HG02981 (cell line): ENCODE data around the gene DISC1.
"Not testable (repeated sequence)": the region's sequence is repeated elsewhere in the genome, so short reads cannot be mapped to it uniquely, and the experiment has no call there.

ENCODE experiments used
- ATAC-seq: cut with Tn5 transposase; IDR thresholded peaks from one replicate; pipeline ENCODE4 v1.9.1; 2021; ENCODE audit warnings: mild to moderate bottlenecking, moderate library complexity; ENCODE audit not compliant: unreplicated experiment

DISC1 gene

DNA sequence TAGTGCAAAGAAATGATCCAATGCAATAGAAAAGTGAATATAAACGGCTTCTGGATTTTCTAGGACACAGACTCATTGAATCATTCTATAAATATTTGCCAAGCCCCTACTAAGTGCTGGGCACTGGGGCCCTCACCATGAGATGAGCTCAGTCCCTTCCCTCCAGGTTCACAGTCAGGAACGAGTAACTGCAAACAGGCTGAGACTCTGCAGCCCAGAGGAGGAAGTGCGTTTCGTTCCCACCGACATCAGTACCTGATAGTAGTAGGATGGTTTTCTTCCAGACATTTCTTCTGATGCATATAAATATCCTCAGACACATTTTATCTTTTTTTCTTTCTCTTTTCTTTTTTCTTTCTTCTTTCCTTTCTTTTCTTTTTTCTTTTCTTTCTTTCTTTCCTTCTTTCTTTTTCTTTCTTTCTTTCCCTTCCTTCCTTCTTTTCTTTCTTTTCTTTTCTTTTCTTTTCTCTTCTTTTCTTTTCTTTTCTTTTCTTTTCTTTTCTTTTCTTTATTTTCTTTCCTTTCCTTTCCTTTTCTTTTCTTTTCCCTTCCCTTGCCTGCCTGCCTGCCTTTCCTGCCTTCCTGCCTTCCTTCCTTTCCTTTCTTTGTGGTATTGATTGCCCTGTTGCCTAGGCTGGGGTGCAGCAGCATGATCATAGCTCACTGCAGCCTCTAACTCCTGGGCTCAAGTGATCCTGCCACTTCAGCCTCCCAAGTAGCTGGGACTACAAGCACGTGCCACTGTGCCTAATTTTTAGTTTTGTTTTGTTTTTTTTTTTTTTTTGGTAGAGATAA is 135.4 kb downstream of the DISC1 start:
- ATAC-seq = no peak

DNA sequence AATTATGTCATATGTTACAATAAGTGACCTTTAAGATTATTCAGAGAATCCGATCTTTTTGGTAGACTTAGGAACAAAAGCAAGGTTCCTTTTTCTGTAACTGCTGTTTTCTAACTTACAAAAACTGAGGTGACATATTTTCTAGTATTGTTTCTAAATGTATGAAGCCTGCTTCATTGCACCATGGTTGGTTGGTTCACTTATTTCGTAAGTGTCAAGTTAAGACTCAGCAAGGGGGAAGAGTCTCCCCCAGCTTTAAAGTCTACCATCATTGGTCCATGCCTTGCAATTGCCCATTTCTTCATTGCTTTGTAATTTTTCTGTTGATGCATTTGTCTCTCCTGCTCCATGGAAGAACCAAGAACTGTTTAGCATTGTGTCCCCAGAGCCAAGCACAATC is 136.9 kb downstream of the DISC1 start:
- ATAC-seq = no peak

DNA sequence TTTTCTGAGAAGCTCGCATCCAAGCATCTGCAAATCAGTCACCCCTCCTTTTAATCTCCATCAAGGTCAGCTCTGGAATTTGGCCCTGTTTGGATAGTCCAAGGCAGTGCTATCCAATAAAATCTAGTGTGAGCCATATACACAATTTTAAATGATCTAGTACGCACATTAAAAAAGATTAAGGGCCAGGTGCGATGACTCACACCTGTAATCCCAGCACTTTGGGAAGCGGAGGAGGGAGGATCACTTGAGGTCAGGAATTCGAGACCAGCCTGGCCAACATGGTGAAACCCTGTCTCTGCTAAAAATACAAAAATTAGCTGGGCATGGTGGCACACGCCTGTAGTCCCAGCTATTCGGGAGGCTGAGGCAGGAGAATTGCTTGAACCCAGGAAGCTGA is 139.2 kb downstream of the DISC1 start:
- not testable (repeated sequence) for ATAC-seq

DNA sequence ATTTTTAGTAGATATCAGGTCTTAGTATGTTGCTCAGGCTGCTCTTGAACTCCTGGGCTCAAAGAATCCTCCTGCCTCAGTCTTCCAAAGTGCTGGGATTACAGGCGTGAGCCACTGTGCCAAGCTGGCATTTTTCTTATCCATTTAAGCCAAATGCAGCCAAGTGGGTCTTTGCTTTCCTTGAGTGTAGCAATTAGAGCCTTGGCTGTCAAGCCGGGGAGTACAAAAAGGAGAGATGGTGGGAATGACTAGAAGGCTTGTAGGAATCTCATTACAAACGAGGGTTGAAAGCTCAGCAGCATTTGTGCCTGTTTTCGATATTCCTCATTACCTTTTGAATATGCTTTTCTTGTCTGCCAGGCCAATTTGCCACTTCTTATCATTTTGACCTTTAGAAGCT is 140.9 kb downstream of the DISC1 start:
- ATAC-seq = no peak

DNA sequence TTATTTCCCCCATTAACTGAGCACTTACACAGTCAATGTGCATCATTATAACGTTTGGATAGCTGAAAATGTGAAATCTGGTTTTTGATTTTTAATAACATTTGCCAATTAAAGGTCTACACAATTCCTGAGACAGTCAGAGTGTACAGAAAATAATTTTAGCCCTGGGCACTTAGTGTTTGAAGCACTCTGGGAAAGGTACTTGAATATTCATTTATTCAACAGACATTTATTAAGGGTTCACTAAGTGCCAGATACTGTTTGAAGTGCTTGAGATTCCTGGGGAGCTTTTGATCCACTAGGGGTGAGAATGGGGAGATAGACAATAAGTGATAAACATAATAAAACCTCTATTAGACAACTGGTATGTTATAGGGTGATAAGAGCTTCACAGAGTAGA is 141.8 kb downstream of the DISC1 start:
- ATAC-seq = no peak

DNA sequence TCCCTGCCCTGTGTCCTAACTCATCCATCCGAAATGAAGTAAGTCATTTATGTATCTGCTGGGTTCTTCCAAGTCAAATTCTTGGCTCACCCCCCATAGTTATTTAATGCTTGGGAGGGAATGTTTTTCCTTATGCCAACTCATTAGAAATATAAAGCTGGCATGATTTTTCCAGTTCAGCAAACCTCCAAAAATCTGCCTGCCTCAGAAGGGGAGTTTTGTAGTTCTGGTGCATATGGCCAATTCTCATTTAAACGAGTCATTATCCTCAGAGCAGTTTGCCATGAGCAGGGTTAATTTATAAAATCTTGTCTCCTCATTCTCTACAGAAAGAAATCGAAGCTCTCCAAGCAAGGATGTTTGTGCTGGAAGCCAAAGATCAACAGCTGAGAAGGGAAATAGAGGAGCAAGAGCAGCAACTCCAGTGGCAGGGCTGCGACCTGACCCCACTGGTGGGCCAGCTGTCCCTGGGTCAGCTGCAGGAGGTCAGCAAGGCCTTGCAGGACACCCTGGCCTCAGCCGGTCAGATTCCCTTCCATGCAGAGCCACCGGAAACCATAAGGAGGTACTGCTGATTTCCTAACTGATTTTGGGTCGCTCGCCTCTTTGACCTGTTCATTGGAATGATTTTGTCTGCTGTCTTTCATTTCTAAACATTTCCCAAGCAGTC is 144.1 kb downstream of the DISC1 start:
- no peak for ATAC-seq

DNA sequence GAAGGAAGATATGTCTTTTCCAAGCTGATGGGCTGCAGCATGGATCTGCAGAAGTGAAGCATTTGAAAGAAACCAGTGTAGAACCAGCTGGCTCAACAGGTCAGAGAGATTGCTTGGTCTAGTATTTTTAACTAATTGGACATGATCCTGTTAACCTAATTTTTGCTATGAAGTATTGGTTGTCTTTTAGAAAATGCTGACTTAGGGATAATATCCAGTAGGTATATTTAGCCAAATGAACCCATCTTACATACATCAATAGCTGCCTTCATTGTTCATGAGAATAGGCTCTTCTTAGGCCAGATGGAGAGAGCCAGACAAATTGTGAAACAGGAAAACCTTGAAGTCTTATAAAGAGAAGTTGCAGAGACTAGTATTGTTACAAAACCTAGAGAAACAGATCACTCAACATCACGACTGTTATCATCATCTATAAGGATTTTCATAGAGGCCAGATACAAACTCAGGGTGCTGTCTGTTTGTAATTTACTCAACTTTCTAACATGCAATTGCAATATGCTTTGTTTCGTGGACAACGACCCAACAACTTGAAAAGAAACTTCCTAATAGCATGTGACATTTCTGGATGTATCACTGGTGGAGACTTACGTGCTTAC is 148.2 kb downstream of the DISC1 start:
- ATAC-seq = no peak

DNA sequence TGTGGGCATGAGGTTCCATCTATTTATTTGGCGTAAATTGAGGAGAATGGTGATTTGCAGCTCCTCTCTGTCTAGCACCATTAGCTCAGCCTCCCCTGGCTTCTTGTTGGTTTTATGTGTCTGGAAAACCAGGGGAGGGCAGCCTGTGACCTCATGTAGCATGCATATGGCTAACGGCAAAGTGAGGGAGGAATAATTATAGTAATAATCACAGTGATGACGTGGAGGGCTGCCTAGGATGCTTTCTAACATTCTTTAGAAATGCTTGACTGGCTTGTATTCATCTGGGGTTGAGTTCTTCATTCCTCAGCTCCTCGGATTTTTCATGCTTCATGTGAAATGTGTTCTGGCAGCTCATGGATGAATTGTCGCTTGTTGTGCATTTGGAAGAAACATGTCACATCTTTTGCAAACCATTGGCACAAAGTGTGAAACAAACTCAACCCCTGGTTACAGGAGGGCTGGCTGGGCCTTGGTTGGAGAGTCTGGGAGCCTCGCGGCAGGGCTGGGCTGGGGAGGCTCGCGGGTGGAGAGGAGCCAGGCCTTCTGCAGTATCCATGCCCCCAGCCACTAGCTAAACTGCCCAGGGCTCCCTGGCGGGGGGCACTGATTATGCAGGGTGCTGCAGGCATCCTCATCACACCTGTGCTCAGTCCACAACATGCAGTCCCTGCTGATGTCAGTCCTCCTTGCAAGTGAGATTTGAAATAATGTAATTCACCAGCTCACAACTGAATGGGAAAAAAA is 149.6 kb downstream of the DISC1 start:
- ATAC-seq = no peak

DNA sequence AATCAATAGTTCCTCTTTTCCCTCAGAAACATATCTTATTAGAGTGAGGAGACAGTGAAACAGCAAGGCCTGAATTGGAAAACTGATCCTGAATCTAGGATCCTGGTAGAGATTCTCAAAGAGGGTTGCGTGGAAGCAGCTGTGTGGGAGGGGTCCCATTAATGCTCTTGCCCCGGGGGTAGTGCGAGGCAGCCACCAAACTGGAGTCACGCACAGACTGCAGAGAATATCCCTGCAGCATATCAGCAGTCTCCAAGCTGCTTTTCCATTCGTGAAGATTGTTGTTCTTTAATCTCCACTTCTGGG is 150.1 kb downstream of the DISC1 start:
- no peak for ATAC-seq

DNA sequence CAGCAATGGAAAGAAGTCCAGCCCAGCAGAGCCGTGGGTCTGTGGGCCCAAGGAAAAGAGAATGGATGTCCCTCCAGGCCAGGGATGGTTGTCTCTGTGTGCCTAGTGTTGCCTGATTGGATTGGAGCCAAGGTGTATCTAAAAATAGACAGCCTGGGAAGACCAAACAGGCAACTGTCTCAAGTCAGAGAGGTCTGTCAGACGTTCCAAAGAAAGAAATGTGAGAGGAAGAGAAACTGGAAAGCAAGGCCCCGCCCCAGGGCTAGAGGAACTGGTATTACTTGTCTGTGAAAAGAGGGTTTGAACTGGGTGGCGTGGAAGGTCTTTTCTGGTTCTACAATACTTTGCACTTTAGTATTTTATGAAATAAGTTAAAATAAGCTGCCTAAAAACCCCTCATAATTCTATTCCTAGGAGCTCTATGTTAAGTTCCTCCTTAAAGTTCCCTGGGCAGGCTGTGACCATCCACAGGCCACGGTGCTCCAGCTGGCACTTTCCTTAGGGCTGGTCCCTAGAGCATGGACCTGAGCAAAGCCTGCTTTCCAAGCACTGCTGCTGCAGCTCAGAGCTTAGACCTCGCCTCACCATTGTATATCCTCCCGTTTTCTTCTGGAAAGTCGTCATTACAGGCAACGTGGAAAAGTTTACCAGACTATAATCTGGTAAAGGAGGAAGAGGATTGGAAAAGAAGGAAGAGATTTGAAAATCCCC is 151.6 kb downstream of the DISC1 start:
- no peak for ATAC-seq

DNA sequence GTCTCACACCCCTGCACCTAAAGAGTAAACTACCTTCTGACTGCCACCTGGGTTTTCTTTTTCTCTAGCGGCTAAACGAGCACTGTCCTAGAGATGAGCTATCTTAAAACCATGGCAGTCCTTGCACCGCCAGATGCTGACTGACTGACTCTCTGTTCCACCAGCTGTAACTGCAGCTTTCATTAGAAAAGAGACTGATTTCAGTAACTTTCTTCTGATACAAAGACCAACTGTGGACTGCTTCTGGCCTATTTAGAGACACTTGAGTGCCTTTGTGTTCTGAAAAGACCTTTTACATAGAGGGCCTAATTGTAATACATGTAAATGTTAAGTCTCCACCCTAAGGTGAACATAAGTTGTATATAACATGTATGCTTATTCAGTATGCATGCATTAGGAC is 152.5 kb downstream of the DISC1 start:
- ATAC-seq = no peak

DNA sequence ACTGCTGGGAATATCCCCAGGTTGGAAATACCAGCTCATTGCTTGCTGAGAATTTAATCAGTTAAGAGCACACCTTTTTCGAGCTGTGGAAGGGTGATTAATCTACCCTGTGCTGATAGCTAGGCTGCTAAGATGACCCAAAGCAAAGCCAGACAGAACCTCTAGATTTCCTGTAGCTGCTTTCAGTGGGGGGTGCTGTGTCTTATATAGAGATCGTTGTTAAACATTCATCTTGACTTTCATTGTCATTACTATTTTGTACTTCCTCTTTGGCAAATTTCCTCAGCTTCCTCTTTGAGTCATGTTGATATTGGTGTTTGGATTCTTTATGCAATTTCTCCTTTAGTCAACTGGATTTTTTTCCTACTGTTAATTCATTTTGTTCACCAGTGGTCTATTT is 155.3 kb downstream of the DISC1 start:
- no peak for ATAC-seq

DNA sequence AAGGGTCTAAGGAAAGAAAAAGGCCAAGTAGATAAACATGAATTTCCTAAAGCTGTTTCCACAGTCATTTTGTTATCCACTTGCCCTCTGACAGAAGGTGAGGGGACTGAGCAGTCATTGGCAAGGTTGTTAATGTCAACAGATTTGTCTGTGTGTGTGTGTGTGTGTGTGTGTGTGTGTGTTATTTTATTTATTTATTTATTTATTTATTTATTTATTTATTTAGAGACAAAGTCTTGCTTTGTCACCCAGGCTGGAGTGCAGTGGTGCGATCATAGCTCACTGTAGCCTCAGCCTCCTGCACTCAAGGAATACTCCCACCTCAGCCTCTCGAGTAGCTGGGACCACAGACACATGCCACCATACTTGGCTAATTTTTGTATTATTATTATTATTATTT is 158.5 kb downstream of the DISC1 start:
- ATAC-seq = not testable (repeated sequence)

DNA sequence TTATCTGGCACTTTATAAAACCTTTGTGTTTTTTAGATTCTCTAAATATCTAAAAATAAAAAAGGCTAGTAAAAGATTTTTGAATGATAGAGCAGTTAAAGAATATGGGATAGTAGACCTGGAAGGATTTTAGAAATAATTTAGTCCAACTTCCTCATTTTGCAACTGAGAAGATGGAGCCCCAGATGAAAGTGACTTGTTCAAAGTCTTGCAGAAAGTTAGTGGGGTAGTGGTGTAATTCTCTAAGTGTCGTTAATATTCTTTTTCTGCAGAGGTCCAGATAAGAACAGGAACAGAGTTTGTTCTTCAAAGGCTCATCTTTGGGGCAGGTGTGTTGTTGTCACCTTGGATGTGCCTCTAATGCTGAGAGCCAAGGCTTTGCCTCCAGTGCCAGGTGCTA is 159.5 kb downstream of the DISC1 start:
- no peak for ATAC-seq

DNA sequence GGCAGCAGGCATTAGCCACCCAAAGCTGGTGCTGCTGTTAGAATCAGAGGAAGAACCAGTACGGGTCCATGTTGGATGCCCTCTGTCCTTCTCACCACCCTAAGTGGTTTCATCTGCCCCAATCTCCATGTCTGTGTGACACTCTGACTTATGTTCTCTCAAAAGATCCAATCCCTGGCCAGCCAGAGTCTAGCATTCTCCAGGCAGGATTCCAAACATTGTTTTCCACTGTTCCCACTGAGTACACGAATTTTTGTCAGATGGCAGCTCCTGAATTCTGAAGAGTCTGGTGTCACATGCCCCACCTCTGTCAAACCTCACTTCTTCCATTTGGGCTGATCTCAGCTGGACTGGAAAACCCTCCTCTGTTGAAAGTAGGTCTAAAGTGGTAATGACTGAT is 166.0 kb downstream of the DISC1 start:
- no peak for ATAC-seq

DNA sequence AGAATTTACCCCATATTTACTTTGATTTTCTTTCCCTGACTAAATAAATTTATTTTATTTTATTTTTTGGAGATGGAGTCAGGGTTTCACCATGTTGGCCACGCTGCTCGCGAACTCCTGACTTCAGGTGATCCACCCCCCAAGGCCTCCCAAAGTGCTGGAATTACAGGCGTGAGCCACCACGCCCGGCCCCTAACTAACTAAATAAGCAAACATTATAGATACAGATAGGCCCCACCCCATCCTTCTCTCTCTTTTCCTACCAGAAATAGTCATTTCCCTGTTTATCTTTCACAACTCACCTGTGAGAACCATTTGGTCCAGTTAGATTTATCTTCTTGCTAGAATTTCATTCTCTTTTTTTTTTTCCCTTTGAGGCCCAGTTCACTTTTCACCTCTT is 167.3 kb downstream of the DISC1 start:
- no peak for ATAC-seq

DNA sequence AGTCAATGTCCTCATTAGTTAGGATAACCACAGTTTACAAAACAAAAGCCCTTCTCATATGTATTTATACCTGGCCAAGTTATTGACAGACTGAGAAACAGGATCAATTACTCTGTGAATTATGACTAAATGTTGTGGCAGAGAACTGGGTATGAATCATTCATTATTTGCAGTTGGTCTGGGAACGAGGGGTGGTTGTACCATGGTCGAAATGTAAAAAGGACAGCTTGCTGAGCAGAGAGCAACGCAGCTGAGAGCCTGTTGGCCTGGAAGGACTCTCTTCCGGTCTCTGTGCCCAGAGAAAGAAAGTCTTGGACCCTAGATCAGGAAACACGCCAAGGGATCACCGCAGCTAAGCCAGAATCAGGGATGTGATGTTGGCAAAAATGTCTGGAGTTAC is 169.6 kb downstream of the DISC1 start:
- no peak for ATAC-seq

DNA sequence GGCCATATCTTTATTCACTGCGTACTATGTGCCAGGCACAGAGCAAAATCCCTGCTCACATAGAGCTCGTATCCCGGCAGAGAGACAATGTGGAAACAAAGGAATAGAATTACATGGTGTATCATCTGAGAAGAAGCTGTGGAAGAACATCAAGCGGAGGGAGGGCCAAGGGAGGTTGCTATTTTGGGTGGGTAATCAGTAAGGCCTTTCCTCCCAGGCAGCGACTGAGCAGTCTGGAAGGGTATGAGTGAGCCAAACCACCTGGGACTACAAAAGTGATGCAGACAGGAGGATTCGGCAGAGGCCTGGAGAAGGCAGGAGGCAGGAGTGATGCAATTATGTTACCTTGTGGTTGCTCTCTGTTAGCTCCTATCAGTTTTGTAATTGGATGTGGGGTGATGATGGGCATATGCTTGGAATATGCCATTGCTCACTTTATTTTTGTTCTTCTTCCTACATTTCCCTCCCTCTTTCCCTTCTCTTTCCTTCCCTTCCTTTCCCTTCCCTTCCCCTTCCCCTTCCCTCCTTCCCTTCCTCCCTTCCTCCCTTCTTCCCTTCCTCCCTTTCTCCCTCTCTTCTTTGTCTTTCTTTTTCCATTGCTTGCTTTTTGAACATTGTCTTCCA is 172.9 kb downstream of the DISC1 start:
- ATAC-seq = no peak

DNA sequence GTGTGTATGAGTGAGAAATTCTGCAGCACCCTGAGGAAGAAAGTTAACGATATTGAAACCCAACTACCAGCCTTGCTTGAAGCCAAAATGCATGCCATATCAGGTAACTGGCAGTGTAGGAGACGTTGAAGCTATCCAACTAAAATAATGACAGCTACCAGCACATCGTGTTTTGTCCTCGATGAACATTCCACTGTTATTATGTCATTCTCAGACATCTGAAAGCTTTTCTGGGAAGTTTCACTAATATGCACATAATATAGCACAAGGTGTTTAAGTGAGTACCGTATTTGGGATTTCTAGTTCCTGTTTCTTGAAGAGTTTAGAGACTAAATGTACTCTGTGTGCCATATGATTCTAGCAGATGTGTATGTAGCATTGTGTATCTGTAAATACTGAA is 173.5 kb downstream of the DISC1 start:
- no peak for ATAC-seq

DNA sequence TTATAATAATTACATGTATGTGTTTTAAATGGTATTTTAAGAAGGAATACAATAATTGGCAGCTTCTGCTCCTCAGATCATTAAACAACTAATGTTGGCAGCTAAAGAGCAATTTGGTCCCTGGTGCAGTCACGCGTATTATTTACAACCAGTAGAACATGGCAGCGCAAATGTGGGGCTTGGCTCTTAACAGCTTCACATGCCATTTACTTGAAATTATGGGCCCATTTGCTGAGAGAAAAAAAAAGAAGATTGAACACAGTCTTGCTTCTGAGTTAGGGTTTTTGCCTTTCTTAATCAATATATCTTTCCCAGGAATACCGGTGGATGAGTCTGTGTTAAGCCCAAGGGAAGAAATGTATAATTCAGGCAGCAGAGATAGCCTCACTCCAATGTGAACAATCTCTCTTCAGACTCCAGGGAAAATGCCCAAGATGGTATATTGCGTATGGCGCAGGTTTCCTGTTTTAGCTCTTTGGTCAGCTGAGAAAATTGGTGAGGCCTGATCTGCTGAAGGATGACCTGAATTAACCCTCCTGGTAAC is 174.5 kb downstream of the DISC1 start:
- ATAC-seq = no peak
